AG09309 (cell line): ENCODE results near the gene PCDH9.

ENCODE experiments used
- DNase-seq: peaks from one replicate; pipeline ENCODE4 v3.0.0-alpha.2; 2010; ENCODE audit warnings: low read depth
- H3K4me3 ChIP-seq: 2 replicates; pipeline ENCODE4 v1.5.1; 2011; ENCODE audit warnings: mild to moderate bottlenecking, low read depth, low read length, moderate library complexity; ENCODE audit not compliant: control insufficient read depth
- TF ChIP-seq, protein P1 (sequence below): IDR thresholded peaks from 2 replicates; pipeline ENCODE4 v1.5.1; 2011; ENCODE audit warnings: mild to moderate bottlenecking, low read depth, low read length, inconsistent platforms; ENCODE audit not compliant: insufficient read depth, control insufficient read depth; ENCODE audit errors: missing control alignments

Gene PCDH9

DNA sequence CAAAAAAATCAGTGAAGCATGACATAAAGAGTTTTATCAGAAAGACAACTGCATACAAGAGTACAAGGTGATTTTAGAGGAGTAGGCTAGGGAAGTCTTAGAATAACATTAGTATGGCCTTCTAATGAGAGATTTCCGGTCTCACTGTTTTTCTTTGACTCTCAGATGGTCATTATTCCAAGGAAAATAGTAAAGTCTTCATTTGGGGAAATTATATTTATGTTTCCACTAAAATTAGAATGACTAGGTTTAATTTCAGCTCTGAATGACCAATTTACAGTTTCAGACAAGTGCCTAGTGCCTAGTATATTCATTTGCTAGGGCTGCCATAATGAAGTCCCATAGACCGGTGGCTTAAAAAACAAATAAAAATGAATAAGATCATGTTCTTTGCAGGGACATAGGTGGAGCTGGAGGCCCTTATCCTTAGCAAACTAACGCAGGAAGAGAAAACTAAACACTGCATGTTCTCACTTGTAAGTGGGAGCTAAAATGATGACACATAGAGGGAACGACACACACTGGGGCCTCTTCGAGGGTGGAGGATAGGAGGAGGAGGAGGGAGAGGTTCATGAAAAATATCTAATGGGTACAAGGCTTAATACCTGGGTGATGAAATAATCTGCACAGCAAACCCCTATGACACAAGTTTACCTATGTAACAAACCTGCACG lies 303.1 kb downstream of the PCDH9 start:
- H3K4me3 ChIP-seq: no peak overlapping the region
- TF ChIP-seq, protein P1, sequence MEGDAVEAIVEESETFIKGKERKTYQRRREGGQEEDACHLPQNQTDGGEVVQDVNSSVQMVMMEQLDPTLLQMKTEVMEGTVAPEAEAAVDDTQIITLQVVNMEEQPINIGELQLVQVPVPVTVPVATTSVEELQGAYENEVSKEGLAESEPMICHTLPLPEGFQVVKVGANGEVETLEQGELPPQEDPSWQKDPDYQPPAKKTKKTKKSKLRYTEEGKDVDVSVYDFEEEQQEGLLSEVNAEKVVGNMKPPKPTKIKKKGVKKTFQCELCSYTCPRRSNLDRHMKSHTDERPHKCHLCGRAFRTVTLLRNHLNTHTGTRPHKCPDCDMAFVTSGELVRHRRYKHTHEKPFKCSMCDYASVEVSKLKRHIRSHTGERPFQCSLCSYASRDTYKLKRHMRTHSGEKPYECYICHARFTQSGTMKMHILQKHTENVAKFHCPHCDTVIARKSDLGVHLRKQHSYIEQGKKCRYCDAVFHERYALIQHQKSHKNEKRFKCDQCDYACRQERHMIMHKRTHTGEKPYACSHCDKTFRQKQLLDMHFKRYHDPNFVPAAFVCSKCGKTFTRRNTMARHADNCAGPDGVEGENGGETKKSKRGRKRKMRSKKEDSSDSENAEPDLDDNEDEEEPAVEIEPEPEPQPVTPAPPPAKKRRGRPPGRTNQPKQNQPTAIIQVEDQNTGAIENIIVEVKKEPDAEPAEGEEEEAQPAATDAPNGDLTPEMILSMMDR: no peak
- DNase-seq: no peak

DNA sequence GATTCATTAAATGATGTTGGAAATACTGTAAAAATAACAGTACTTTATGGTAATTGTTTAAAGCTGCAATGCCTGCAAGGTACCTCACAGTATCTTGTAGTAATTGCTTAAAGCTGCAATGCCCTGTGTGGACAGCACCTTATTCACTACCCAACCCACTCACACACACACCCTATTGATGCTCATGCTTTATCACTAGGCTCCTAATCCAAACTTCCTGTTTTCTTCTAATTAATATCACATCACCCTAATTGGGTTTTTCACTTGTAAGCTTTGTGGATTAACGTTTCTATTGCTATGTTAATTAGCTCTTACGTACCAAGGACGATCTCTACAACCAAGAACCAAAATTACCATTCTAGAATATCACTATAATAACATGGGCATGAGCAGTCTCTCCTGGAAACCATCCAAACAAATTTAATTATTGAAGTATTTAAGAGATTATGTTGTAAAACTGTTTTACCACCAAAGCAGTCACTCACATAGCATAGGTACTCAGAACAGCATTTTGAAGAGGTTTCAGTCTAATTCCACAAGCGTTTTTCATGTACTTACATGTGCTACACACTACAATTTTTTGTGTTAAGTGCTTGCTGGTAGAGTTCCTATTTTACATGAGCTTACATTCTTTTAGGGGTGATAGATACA lies 303.8 kb downstream of the PCDH9 start:
- no peak overlapping the region for H3K4me3 ChIP-seq
- TF ChIP-seq, protein P1: no peak
- no peak for DNase-seq

DNA sequence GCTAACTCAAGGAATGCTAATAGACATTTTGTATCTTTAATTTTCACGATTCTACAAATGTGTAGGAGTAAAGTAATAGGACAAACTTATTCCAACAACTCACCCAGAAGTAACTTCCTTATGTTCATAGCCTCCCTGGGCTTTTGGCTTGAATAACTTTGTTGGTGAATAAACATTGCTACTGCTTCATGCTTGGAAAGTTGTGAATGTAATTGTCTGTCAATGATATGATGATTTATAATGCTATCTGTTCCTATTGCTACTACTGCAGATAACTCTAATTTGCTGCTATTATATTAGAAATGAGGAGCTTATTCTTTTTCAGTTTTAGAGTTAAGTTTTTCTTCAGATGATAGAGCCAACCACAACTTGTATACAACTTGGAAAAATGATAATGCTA lies 307.7 kb downstream of the PCDH9 start:
- TF ChIP-seq, protein P1: no peak
- DNase-seq: no peak
- H3K4me3 ChIP-seq: no peak overlapping the region

DNA sequence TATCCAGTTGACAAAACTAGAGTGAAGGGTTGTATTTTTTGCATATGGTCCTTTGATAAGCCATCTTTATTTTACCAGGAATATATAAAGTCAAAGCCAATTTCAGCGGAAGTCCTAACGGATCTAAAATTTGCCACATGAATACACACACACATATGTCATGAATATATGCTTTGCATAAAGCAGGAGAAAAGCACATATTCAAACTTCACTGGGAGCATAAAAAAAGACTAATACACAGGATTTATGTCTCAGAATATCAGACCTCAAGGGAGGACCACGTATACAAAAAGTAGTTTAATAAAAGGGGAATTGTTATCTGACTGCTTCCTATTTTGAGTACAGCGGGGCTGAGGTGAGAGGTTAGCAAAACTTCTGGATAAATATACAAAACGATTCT lies 308.7 kb downstream of the PCDH9 start:
- TF ChIP-seq, protein P1: no peak
- no peak for DNase-seq
- H3K4me3 ChIP-seq: no peak overlapping the region

DNA sequence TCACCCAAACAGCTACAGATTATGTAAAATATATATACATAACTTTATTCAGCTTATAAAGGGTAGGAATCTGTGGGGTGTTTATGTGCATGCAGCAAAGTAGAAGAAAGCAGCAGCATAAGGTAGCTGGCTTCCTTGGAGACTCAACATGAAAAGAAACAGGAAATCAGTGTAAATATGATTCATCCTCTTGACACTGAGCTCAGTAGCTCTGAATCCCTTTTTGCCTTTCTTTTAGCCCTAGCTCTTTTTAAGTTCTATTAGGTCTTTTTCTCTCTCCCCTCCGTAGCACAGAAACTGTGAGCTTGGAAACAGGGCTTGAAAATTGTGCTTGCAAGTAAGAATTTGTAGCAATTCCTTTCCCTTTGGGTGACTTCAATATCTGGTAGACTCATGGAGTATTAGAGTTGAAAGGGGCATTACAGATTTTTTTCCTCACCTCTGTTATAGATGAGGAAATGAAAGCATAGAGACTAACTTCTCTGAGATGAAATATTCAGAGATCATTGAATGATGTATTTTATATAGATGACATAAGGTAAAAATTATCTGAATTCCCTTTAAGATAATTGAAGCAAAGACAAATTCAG lies 314.4 kb downstream of the PCDH9 start:
- DNase-seq: no peak
- H3K4me3 ChIP-seq: no peak overlapping the region
- TF ChIP-seq, protein P1: no peak

DNA sequence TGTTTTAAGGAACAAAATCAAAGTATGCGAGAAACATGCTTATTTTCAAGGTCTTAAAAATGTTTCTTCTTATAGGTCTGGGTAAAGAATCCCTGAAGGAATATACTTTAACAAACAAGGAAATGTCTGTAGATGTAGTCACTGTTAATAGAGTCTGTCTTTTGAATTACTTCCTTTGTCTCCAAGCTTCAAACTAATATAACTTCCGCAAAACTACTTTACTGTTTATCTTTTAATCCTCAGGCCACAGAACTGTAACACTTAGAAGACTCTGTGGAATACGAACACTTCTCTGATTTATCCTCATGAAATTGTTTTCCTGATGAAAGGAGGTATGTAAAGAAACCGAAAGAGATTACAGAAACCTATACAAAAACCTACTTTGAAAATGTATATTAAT lies 316.0 kb downstream of the PCDH9 start:
- DNase-seq: no peak
- H3K4me3 ChIP-seq: no peak overlapping the region
- TF ChIP-seq, protein P1: no peak
